Endothelial cell of umbilical vein (primary cell): Measurements from ENCODE around the gene CMSS1. TPM values are rescaled to one million over a fixed set of nuclear protein-coding genes. Genes with fewer than 3 reads are reported as not detected.

Experiments
- BruUV-seq: library from RNA; stranded (reverse); fragments of 400-500 nt; replicated peaks from 2 replicates; lab custom pipeline; 2021; lab: Mats Ljungman, UMichigan
- CTCF ChIA-PET: fragments of 300-600, 350-600 bp; sonication (Branson Sonifier 250); formaldehyde crosslinking; loops from one replicate; lab custom pipeline; 2021; ENCODE audit warnings: antibody characterized with exemption, inconsistent platforms; lab: Charles Lee
- POLR2A ChIA-PET: fragments of 300-600, 350-600 bp; sonication (Branson Sonifier 250); formaldehyde crosslinking; loops from one replicate; lab custom pipeline; 2021; ENCODE audit warnings: antibody characterized with exemption, inconsistent platforms; lab: Charles Lee
- DNase-seq: peaks from one replicate; pipeline ENCODE4 v3.0.0-alpha.2; 2011; ENCODE audit warnings: low read depth, low spot score
- FAIRE-seq: peaks from 2 replicates; lab custom pipeline; 2011; peaks lifted over from hg19 to GRCh38; lab: Jason Lieb, UNC
- H2AFZ ChIP-seq: 2 replicates; pipeline ENCODE4 v1.6.0; 2012; ENCODE audit warnings: low read depth, low read length, control low read depth, inconsistent platforms
- H3K27ac ChIP-seq: 2 replicates; pipeline ENCODE4 v1.5.1; 2011; ENCODE audit warnings: low read depth, mild to moderate bottlenecking, control low read depth, low read length, moderate library complexity; ENCODE audit not compliant: insufficient read depth
- H3K27me3 ChIP-seq, 2 experiments: 2 replicates each; pipeline versions ENCODE4 v1.6.0 to v1.6.1; 2011; ENCODE audit warnings: low read length in 2 of 2, mixed read lengths in 1 of 2; ENCODE audit not compliant: control insufficient read depth in 2 of 2, insufficient read depth in 2 of 2
- H3K36me3 ChIP-seq, 2 experiments: 2 replicates in 1 of 2; 3 replicates in 1 of 2; pipeline ENCODE4 v1.5.1; 2011; ENCODE audit warnings: low read length in 2 of 2, mild to moderate bottlenecking in 1 of 2, moderate library complexity in 1 of 2; ENCODE audit not compliant: control insufficient read depth in 2 of 2, insufficient read depth in 2 of 2; ENCODE audit errors: extremely low read depth in 1 of 2
- H3K4me1 ChIP-seq: 3 replicates; pipeline ENCODE4 v1.5.1; 2011; ENCODE audit warnings: mild to moderate bottlenecking, low read length; ENCODE audit not compliant: control insufficient read depth, insufficient read depth; ENCODE audit errors: extremely low read depth
- H3K4me2 ChIP-seq: 2 replicates; pipeline ENCODE4 v1.6.1; 2011; ENCODE audit warnings: low read length, control low read depth, mixed read lengths; ENCODE audit not compliant: insufficient read depth
- H3K4me3 ChIP-seq, 3 experiments: fragments of 200-600 bp in 1 of 3; sonication (generic), shearing (Covaris generic) in 1 of 3; replicated peaks in 1 of 3; 2 replicates each; pipeline ENCODE4 v1.5.1; 2011 to 2016; ENCODE audit warnings: control low read depth in 3 of 3, low read length in 3 of 3, mild to moderate bottlenecking in 2 of 3, inconsistent platforms in 1 of 3, low read depth in 1 of 3, moderate library complexity in 1 of 3; ENCODE audit not compliant: insufficient read depth in 1 of 3
- H3K79me2 ChIP-seq: 2 replicates; pipeline ENCODE4 v1.6.0; 2012; ENCODE audit warnings: low read length, inconsistent platforms; ENCODE audit not compliant: control insufficient read depth, insufficient read depth
- H3K9ac ChIP-seq: replicated peaks from 2 replicates; pipeline ENCODE3; 2011; ENCODE audit warnings: low read length, control low read depth; ENCODE audit not compliant: insufficient read depth; ENCODE audit errors: extremely low read depth
- H3K9me1 ChIP-seq: replicated peaks from 3 replicates; pipeline ENCODE4 v1.6.0; 2011; ENCODE audit warnings: mild to moderate bottlenecking, low read length; ENCODE audit not compliant: control insufficient read depth, insufficient read depth; ENCODE audit errors: extremely low read depth
- H3K9me3 ChIP-seq: replicated peaks from 2 replicates; pipeline ENCODE4 v1.5.1; 2012; ENCODE audit warnings: low read length, inconsistent platforms; ENCODE audit not compliant: control insufficient read depth, insufficient read depth
- H4K20me1 ChIP-seq: replicated peaks from 2 replicates; pipeline ENCODE3; 2011; ENCODE audit warnings: mild to moderate bottlenecking, low read length; ENCODE audit not compliant: control insufficient read depth, insufficient read depth; ENCODE audit errors: extremely low read depth
- EZH2 ChIP-seq: IDR thresholded peaks from 2 replicates; pipeline ENCODE4 v1.6.1; 2012; ENCODE audit warnings: borderline replicate concordance, low read depth, mild to moderate bottlenecking, moderate library complexity, low read length, inconsistent platforms; ENCODE audit not compliant: severe bottlenecking
- FOS ChIP-seq: IDR thresholded peaks from 2 replicates; pipeline ENCODE4 v1.6.1; 2011; ENCODE audit warnings: mild to moderate bottlenecking, low read length, moderate library complexity, borderline replicate concordance; ENCODE audit not compliant: insufficient read depth
- GATA2 ChIP-seq: IDR thresholded peaks from 2 replicates; pipeline ENCODE4 v1.7.0; 2011; ENCODE audit warnings: low read depth, mild to moderate bottlenecking, moderate library complexity, mixed read lengths, low read length; ENCODE audit not compliant: insufficient read length, insufficient read depth
- JUN ChIP-seq: IDR thresholded peaks from 2 replicates; pipeline ENCODE4 v1.6.1; 2011; ENCODE audit warnings: borderline replicate concordance, low read depth; ENCODE audit not compliant: insufficient read length, insufficient read depth
- MYC ChIP-seq: IDR thresholded peaks from one replicate; pipeline ENCODE4 v1.6.1; 2011; ENCODE audit warnings: mild to moderate bottlenecking, low read depth, low read length
- POLR2A ChIP-seq: IDR thresholded peaks from 2 replicates; pipeline ENCODE4 v1.6.1; 2012; ENCODE audit warnings: low read depth, mild to moderate bottlenecking, control low read depth, low read length
- POLR2AphosphoS5 ChIP-seq: IDR thresholded peaks from 2 replicates; pipeline ENCODE4 v1.6.1; 2012; ENCODE audit warnings: low read depth, mild to moderate bottlenecking, control low read depth, low read length, moderate library complexity; ENCODE audit not compliant: insufficient read depth
- dilution Hi-C: fragments of 300-500 bp; cut with MboI; formaldehyde crosslinking; loops from one replicate; pipeline ENCODE4 v1.15.0; 2019; ENCODE audit warnings: low sequenced_read_pairs; ENCODE audit not compliant: extremely low pct_ligation_motif_present
- intact Hi-C: fragments of 100-400 bp; cut with micrococcal nuclease; formaldehyde crosslinking; loops from one replicate; pipeline ENCODE4 v1.10.0; 2022
- polyA plus RNA-seq, 4 experiments: library from polyadenylated mRNA; depleted of rRNA in 3 of 4; stranded (reverse) in 3 of 4; unstranded in 1 of 4; fragments of >200 nt; gene quantifications; 2 replicates each; pipeline versions ENCODE4 v1.2.1 to v1.2.3, GENCODE V29; 2011 to 2012; ENCODE audit warnings: missing spikeins in 1 of 4
- total RNA-seq: library from RNA; stranded (reverse); gene quantifications from 2 replicates; pipeline ENCODE4 v1.2.3, GENCODE V29; 2021
- TF ChIP-seq, protein P1 (sequence below): IDR thresholded peaks from 2 replicates; pipeline ENCODE4 v1.6.1; 2011; ENCODE audit not compliant: insufficient read depth, insufficient read length
- TF ChIP-seq, protein P2 (sequence below), 2 donors: IDR thresholded peaks; 1 replicate in 1 of 2; 2 replicates in 1 of 2; pipeline ENCODE4 v1.5.1; 2011; ENCODE audit warnings: low read length in 2 of 2, mild to moderate bottlenecking in 2 of 2, moderate library complexity in 2 of 2, control low read depth in 1 of 2, inconsistent platforms in 1 of 2, low read depth in 1 of 2; ENCODE audit not compliant: insufficient read depth in 1 of 2; ENCODE audit errors: extremely low read depth in 1 of 2

The CMSS1 gene
- total and polyA plus RNA-seq, 2 donors (not counting 3 experiments of a cell fraction or from before 2014, with no cell fraction given): 9.7 to 60.6 TPM

DNA sequence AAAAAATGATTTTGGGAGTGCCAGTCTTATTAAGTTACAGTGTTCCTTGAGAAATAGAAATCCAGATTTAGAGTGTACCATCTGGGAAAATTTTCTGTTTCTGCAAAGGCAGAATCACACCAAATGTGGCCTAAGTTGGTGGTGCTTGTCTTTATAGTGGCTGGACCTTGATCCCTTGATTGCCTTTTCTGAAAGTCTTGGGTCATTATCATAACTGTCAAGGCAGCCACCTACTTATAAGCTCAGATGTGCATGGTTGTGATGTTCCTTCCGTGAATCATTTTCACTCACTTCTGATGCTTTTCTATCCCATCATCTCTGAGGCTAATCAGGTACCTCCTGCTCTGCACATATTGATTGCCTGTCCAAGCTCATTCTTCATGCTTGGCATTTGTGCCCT is 20.1 kb downstream of the CMSS1 start:
- no peak overlapping the region for H2AFZ ChIP-seq
- H3K27me3 ChIP-seq: no peaks in the 10 kb centered on the region
- H4K20me1 ChIP-seq: no peaks in the 10 kb centered on the region
- H3K4me1 ChIP-seq: peaks cover 23% of the 10 kb centered on the region
- H3K79me2 ChIP-seq: peaks cover 33% of the 10 kb centered on the region
- no peak overlapping the region for H3K4me2 ChIP-seq
- BruUV-seq: no TSS peak
- no peaks in the 10 kb centered on the region for H3K9me3 ChIP-seq
- CTCF ChIA-PET: interaction anchor here (1.0 to 1.4 kb wide), 2 partner anchors 231 to 416 kb away, joined by 5 read pairs; no protein-coding TSS in a partner anchor
- TF ChIP-seq, protein P1, sequence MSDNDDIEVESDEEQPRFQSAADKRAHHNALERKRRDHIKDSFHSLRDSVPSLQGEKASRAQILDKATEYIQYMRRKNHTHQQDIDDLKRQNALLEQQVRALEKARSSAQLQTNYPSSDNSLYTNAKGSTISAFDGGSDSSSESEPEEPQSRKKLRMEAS: no peak
- TF ChIP-seq, protein P2, sequence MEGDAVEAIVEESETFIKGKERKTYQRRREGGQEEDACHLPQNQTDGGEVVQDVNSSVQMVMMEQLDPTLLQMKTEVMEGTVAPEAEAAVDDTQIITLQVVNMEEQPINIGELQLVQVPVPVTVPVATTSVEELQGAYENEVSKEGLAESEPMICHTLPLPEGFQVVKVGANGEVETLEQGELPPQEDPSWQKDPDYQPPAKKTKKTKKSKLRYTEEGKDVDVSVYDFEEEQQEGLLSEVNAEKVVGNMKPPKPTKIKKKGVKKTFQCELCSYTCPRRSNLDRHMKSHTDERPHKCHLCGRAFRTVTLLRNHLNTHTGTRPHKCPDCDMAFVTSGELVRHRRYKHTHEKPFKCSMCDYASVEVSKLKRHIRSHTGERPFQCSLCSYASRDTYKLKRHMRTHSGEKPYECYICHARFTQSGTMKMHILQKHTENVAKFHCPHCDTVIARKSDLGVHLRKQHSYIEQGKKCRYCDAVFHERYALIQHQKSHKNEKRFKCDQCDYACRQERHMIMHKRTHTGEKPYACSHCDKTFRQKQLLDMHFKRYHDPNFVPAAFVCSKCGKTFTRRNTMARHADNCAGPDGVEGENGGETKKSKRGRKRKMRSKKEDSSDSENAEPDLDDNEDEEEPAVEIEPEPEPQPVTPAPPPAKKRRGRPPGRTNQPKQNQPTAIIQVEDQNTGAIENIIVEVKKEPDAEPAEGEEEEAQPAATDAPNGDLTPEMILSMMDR (IDR thresholded peaks at IDR 0.05; ENCODE audit: extremely low read depth in 1 of 2, insufficient read depth in 1 of 2, low read depth in 1 of 2, low read length in 2 of 2): no peak
- no peak for TF ChIP-seq POLR2AphosphoS5
- POLR2A ChIA-PET: no interaction called here
- FAIRE-seq (no peak), DNase-seq (no peak)
- intact Hi-C loops: no loop called here
- no peaks in the 10 kb centered on the region for H3K36me3 ChIP-seq
- no peak overlapping the region for H3K9ac ChIP-seq
- H3K4me3 ChIP-seq: no peak overlapping the region
- H3K9me1 ChIP-seq: no peaks in the 10 kb centered on the region
- H3K27ac ChIP-seq: no peak overlapping the region
- dilution Hi-C loops: no loop called here

DNA sequence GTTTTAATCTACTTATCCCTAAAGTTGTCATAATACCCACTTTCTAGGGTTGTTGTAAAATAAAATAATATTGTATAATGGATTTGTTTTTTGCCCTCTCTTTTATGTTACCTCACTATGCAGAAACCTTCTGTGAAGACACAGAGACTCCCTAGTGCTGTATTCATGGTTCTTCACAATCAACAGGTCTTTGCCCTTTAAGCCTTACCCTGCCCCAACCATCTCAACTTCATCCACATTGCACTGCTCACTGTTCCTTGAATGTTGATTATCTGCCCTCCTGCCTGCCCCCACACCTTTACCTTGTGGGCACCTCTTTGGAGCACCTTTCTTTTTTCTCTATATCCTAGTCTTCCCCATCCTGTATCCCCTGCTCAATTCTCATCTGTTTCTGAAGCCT is 21.1 kb downstream of the CMSS1 start:
- no peak overlapping the region for H2AFZ ChIP-seq
- H3K4me1 ChIP-seq: peaks cover 21% of the 10 kb centered on the region
- H3K9ac ChIP-seq: no peak overlapping the region
- peaks cover 30% of the 10 kb centered on the region for H3K79me2 ChIP-seq
- no TSS peak for BruUV-seq
- H3K4me3 ChIP-seq: no peak overlapping the region
- CTCF ChIA-PET: no interaction called here
- no peak for FAIRE-seq
- intact Hi-C loops (no loop called here), dilution Hi-C loops (no loop called here)
- no peaks in the 10 kb centered on the region for H3K9me1 ChIP-seq
- TF ChIP-seq, protein P1: no peak
- TF ChIP-seq GATA2 (no peak), POLR2A (no peak), FOS (no peak), JUN (no peak), POLR2AphosphoS5 (no peak), MYC (no peak), EZH2 (no peak)
- TF ChIP-seq, protein P2 (IDR thresholded peaks at IDR 0.05; ENCODE audit: extremely low read depth in 1 of 2, insufficient read depth in 1 of 2, low read depth in 1 of 2, low read length in 2 of 2): no peak
- H3K4me2 ChIP-seq: no peak overlapping the region
- no peaks in the 10 kb centered on the region for H3K27me3 ChIP-seq
- POLR2A ChIA-PET: no interaction called here
- no peak for DNase-seq
- H3K9me3 ChIP-seq: no peaks in the 10 kb centered on the region
- H3K27ac ChIP-seq: no peak overlapping the region
- H4K20me1 ChIP-seq: no peaks in the 10 kb centered on the region
- no peaks in the 10 kb centered on the region for H3K36me3 ChIP-seq
